Measurements from ENCODE around the gene SYCP2. TPM values are rescaled to one million over a fixed set of nuclear protein-coding genes. Genes with fewer than 3 reads are reported as not detected.

Gene SYCP2
- total and polyA plus RNA-seq, 2 of the 8 experiments (the other 6 are each of a cell fraction or from before 2014, with no cell fraction given): 0.02 to 0.50 TPM

- Histone ChIP-seq H3K4me1 (replicated peaks in 1 of 4; ENCODE audit: control insufficient read depth in 3 of 4, insufficient read depth in 4 of 4, low read length in 3 of 4) (no peaks in the 10 kb centered on the region), H3K18ac (ENCODE audit: extremely low read depth, low read length) (no peak overlapping the region), H3K56ac (replicated peaks; ENCODE audit: insufficient read length, low read depth, low read length) (no peak overlapping the region), H2BK5ac (ENCODE audit: low read depth, low read length) (no peak overlapping the region), H2AFZ (ENCODE audit: low read length) (no peak overlapping the region), H2AK5ac (ENCODE audit: low read depth, low read length) (no peak overlapping the region), H2BK15ac (ENCODE audit: low read length) (no peak overlapping the region), H3K27ac (ENCODE audit: low read depth, low read length) (no peak overlapping the region), H3K79me2 (ENCODE audit: control insufficient read depth in 1 of 2, insufficient read depth in 2 of 2, low read length in 2 of 2) (no peaks in the 10 kb centered on the region), H3K23me2 (ENCODE audit: low read depth, low read length) (no peaks in the 10 kb centered on the region), H3K4ac (replicated peaks; ENCODE audit: insufficient read length, low read depth, low read length) (no peak overlapping the region), H3K9me3 (ENCODE audit: insufficient read depth in 2 of 2, low read depth in 1 of 2, low read length in 1 of 2) (peaks cover 54 to 56% of the 10 kb centered on the region in 2 experiments), H4K20me1 (replicated peaks in 1 of 2; ENCODE audit: control insufficient read depth in 1 of 2, insufficient read depth in 2 of 2, low read length in 2 of 2) (no peaks in the 10 kb centered on the region), H2BK120ac (replicated peaks; ENCODE audit: low read depth, low read length) (no peak overlapping the region), H4K5ac (ENCODE audit: insufficient read length, low read depth, low read length) (no peak overlapping the region), H3K4me3 (ENCODE audit: extremely low read depth in 1 of 4, insufficient read depth in 2 of 4, low read depth in 3 of 4, low read length in 4 of 4) (no peak overlapping the region), H3K14ac (ENCODE audit: insufficient read length) (no peak overlapping the region), H2BK20ac (ENCODE audit: low read length) (no peak overlapping the region), H3K23ac (ENCODE audit: insufficient read length) (no peak overlapping the region), H3K27me3 (replicated peaks in 1 of 4; ENCODE audit: control insufficient read depth in 3 of 4, extremely low read depth in 1 of 4, insufficient read depth in 3 of 4, low read length in 3 of 4) (no peaks in the 10 kb centered on the region), H4K91ac (replicated peaks; ENCODE audit: insufficient read length, low read length) (no peak overlapping the region), H3K4me2 (ENCODE audit: insufficient read depth in 1 of 2, low read depth in 2 of 2, low read length in 2 of 2) (no peak overlapping the region), H3K36me3 (ENCODE audit: control insufficient read depth in 2 of 4, insufficient read depth in 4 of 4, low read length in 3 of 4) (no peaks in the 10 kb centered on the region), H2BK12ac (ENCODE audit: low read depth, low read length) (no peak overlapping the region), H4K8ac (ENCODE audit: extremely low read depth, insufficient read depth, low read length) (no peak overlapping the region), H3K79me1 (ENCODE audit: low read depth, low read length) (no peaks in the 10 kb centered on the region), H3K9ac (replicated peaks in 1 of 4; ENCODE audit: extremely low read depth in 1 of 4, low read depth in 3 of 4, low read length in 3 of 4) (no peak overlapping the region)
- FAIRE-seq (no peak), DNase-seq (ENCODE audit: low read depth in 1 of 2, low spot score in 2 of 2) (no peak)
- POLR2A ChIA-PET (ENCODE audit: partially characterized antibody): no interaction called here
- TF ChIP-seq SRF (IDR thresholded peaks at IDR 0.05; ENCODE audit: low read depth, low read length) (no peak), EP300 (IDR thresholded peaks at IDR 0.05; ENCODE audit: borderline replicate concordance in 1 of 2, low read depth in 2 of 2, low read length in 2 of 2) (no peak), RAD21 (IDR thresholded peaks at IDR 0.05 in 1 of 2, conservative IDR thresholded peaks at IDR 0.05 in 1 of 2; ENCODE audit: low read depth in 2 of 2, low read length in 2 of 2) (no peak), HDAC2 (IDR thresholded peaks at IDR 0.05; ENCODE audit: borderline replicate concordance in 1 of 2, low read depth in 2 of 2, low read length in 2 of 2) (no peak), CTBP2 (IDR thresholded peaks at IDR 0.05; ENCODE audit: borderline replicate concordance, insufficient read depth, insufficient read length, low read length) (no peak), POLR2A (IDR thresholded peaks at IDR 0.05; ENCODE audit: control extremely low read depth in 1 of 2, low read depth in 2 of 2, low read length in 2 of 2) (no peak), SP2 (IDR thresholded peaks at IDR 0.05; ENCODE audit: low read length) (no peak), HDAC6 (IDR thresholded peaks at IDR 0.05; ENCODE audit: low read depth, low read length) (no peak), KDM4A (IDR thresholded peaks at IDR 0.05; ENCODE audit: low read depth, low read length, severe bottlenecking) (no peak)
- TF ChIP-seq, protein P1, sequence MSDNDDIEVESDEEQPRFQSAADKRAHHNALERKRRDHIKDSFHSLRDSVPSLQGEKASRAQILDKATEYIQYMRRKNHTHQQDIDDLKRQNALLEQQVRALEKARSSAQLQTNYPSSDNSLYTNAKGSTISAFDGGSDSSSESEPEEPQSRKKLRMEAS (IDR thresholded peaks at IDR 0.05): no peak
- 72% methylated on average over 5 of the region's 5 CpGs; no CpG with 5 or more reads in 1 of the 2 experiments for WGBS, 2 experiments (ENCODE audit: extremely low coverage in 1 of 2, insufficient coverage in 1 of 2, insufficient read length in 1 of 2, insufficient replicate concordance in 2 of 2, low coverage in 1 of 2, low lambda C conversion rate in 2 of 2, missing lambda C conversion rate in 1 of 2)
- CTCF ChIA-PET (ENCODE audit: partially characterized antibody): interaction anchor here (1.3 kb wide), 1 partner anchor 10 kb away, joined by 3 read pairs; no protein-coding TSS in a partner anchor
Measured at GRCh38 chr20:59858425-59858824, 75.0 kb downstream of the SYCP2 start.

All from H1 (cell line).